ENCODE data around the gene VPS13D.
A peak's percentile ranks its signal among the peaks of the same experiment; 100 is the strongest.

VPS13D gene

DNA sequence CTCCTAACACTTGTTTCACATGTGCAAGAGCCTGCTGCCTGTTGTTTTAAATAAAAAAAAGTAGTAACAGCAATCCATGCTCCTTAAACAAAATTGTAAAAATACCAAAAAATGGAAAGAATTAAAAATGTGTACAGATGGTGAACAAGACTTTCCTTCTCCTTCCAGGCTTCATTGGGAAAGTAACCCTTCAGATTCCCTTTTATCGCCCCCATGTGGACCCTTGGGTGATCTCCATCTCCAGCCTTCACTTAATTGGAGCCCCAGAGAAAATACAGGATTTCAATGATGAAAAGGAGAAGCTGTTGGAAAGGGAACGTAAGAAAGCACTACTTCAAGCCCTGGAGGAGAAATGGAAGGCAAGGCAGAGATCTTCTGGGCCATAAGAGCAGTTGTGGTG is 14.2 kb downstream of the VPS13D start:
- no peak for DNase-seq

DNA sequence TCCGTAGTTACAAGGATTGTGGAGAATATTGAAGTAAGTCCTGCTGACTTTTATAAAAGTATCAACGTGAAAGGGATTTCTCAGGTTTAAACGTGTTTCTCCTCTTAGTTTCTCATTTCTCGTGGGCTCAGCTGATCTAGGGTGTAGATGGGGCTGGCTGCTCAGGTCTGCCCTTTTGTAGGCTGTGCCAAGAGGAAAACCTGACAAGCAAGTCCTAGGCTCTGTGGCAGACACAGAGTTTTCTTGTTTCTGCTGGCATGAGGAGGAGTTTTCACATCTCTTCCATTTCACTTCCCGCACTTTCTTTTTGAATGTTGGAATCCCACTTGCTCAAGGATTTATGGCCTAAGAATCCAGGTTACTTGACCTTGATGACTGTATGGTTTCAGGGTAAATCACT is 14.8 kb downstream of the VPS13D start:
- no peak for DNase-seq

DNA sequence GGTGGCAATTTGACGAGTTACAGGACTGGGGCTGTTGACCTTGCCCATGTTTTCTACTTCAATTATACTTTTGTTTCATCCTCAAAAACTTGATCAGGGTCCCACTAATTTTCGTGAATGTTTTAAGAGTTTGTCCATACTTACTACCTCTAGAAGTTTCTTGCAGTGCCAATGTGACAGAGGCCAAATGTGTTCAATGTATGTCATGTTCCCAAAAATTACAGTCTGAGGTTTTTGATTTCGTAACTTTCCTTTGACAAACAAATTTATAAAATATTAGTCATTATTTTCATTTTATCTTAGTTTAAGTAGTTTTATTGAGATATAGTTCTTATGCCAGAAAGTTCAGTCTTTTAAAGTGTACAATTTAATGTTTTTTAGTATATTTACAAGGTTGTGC is 15.3 kb downstream of the VPS13D start:
- DNase-seq: no peak

DNA sequence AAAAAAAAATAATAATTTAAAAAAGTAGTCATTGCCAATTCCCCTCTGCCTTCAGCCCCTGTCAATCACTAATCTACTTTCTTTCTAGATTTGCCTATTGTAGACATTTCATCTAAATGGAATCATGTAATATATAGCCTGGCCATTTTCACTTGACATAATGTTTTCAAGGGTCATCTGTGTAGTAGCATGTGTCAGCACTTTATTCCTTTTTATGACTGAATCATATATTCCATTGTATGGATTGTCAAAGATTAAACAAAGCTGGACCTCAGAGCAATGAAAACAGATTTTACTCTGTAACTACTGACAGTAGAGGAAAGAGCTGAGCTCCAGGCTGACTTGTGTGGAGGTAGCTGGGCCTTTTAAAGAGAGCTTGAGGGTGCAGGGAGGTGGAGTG is 15.9 kb downstream of the VPS13D start:
- DNase-seq: no peak

DNA sequence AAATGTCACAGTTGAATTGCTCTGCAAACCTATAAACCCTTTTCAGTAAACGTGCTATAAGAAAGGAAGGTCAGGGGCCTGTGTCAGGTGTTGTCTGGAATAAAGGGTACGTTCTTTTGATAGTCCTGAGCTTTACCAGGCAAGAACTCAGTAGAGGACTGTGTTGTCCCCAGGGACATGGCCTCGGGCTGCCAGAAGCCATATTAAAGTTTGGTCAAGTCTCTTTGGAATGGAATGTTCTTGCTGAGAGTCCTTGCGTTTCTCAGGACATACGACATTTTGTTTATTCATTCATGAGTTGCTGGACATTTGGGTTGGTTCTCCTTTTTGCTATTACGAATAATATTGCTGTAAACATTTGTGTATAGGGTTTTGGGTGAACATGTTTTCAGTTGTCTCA is 16.8 kb downstream of the VPS13D start:
- DNase-seq: no peak

DNA sequence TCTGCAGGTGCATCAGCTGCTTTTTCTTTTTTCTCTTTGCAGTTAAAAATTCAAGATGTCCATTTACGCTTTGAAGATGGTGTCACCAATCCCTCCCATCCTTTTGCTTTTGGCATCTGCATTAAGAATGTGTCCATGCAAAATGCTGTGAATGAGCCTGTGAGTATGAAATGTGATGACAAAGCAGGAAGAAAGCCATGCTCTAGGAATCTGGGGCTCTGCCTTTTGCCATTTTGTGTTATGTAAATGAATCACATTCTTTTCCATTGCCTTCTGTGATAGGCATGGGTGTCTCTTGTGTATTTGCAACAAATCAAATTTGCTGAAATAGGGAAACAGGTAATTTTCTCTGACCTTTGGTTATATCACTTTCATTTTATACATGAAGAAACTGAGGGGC is 19.4 kb downstream of the VPS13D start:
- no peak for DNase-seq

DNA sequence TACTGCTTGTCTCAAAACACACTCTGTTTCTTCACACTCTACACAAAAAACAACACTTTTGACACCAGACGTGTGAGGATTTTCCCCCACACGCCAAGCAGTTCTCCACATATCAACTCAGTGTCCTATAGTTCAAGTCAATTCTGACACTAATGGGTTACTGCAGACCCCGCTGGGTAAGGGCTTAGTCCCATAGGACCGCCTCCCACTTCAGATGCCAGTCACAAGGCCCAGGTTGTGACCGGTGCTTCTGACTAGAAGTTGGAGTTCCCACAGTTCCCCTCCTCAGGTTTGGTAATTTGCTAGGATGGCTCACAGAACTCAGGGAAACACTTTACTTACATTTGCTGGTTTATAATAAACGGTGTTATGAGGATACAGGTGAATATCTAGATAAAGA is 19.9 kb downstream of the VPS13D start:
- DNase-seq: no peak

DNA sequence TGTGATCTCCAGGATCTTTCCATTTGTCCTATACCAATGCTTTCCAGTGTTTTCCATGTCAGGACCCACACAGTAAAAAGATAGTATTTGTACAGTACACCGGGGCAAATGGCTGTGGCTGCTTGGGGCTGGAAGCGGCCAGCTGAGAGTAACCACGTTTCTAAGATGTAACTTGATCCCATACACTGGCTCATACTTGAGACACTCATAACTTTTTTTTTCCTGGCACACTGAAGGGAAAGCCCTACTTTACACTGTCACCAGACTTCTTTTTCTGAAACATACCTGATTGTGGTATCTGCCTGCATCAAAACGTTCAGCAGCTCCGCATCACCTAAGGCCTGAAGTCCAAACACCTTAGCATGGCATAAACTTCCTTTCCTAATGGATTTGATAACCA is 21.6 kb downstream of the VPS13D start:
- no peak for DNase-seq

DNA sequence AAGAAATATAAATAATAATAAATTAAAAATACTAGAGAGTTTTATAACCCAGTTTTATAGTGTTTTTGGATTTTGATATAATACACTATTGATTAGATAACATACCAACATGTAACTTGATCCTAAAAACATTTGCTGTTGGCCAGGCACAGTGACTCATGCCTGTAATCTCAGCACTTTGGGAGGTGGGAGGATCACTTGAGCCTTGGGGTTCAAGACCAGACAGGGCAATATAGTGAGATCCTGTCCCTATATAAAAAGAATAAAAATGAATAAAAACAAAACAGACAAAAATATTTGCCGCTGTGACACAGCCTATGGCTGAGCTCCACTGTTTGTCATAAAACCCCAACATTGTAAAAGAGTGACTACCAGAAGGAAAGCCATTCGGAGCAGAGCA is 26.1 kb downstream of the VPS13D start:
- no peak for DNase-seq

DNA sequence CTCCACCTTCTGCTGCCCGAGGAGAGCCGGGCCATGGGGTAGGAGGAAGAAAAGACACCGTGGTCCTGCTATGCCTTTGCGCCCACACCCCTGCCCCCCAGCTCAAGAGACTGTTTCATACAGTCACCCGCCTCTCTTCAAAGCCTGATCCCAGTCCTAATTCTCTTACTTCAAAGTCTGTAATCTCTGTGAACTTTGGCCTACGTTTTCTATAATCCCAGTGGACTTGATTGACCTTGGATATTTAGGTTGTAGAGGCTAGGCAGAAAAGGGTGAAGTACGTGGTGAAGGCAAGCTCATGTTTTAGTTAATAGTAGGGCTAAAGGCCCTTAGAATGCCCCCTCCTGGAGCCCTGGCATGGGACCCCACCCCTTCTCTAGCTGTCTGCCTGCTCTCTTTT is 28.4 kb downstream of the VPS13D start:
- DNase-seq: no peak

DNA sequence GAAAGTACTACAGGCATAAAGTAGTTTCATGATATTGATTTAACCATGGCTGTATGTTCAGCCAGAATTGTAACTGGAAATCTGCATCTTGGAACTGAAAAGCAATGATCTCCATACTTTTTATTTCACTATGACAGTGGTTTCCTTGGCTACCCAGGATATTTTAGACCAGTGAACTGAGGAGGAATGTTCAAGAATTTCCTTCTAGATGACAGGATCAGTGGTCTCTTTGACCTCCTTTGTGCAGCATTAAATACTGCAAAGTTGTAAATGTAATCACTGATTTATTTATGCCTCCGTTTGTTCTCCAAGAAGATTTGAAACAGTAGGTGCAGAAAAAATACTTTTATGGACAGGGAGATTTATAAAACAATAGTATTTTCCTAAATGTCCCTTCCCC is 39.5 kb downstream of the VPS13D start:
- no peak for DNase-seq

DNA sequence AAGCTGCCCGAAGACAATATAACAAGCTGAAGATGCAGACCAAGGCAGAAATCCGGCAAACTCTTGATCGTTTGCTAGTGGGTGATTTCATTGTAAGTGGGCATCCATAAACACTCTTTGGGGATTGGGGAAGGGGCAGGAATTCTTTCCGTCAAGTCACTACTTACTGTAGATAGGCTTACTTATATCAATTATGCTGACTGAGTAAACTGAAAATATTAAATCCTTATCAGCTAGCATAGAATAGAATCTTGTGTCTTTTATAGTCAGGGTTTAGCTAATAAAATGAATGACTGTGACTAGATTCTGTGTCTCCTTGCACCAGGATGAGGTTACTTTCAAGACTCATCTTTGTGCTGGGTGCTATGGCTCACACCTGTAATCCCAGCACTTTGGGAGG is 41.2 kb downstream of the VPS13D start:
- DNase-seq: no peak

DNA sequence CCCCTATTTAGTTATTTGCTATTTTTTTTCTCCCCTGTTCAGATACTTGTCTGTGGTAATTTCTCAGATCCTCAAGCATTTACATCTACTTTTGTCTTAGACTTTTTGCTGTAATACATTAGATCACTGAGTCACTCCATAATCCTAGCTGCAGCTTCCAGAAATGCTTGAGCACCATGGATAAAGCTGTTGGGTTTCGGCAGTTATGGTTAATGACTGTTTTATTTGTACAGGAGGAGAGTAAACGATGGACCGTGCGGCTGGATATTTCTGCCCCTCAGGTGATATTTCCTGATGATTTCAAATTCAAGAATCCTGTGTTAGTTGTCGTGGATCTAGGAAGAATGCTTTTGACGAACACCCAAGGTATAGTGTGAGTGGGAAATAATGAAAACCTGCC is 42.9 kb downstream of the VPS13D start:
- DNase-seq: no peak

DNA sequence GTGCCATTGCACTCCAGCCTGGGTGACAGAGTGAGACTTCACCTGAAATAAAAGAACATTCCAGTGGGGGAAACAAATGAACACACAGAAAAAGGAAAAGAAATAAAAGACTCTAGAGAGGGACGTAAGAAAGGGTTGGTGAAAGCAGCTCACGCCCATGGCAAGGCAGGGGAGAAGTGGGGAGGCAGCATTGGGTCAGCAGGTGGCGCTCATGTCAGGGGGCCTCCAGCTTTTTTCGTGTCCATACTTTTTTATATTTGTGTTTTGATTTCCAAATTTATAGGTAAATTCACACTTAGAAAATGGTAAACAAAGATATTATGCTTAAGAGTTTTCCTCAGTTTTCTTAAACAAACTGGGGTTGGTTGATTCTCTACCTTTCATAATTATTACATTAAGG is 45.5 kb downstream of the VPS13D start:
- DNase-seq: peak; percentile 24 to 35

DNA sequence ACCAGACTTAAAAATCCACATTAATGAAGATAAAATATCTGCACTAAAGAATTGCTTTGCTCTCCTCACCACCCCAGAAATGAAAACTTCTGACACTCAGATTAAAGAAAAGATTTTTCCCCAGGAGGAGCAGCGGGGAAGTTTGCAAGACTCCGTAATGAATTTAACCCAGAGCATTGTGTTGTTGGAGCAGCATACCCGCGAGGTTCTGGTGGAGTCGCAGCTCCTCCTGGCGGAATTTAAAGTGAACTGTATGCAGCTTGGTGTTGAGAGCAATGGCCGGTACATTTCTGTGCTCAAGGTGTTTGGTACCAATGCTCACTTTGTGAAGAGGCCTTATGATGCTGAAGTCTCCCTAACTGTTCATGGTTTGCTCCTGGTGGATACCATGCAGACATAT is 46.4 kb downstream of the VPS13D start:
- no peak for DNase-seq

DNA sequence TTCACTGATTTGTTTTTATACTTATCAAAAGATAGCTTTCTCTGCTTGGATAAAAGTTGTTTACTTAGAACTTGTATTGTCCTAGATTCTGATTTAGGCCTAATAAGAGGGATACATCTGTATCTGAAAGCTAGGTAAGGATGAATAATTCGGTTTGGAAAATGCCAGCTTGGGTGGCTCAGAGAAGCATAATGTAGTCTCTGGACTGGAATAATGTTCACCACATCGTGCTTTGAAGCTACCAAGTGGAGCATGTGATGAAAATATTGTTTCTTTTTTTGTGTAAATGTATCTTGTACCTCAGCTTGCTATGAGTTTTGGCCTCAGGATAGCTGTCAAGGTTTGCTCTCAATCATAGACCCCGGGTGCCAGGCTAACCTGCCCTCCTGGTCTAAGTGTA is 49.2 kb downstream of the VPS13D start:
- DNase-seq: no peak

DNA sequence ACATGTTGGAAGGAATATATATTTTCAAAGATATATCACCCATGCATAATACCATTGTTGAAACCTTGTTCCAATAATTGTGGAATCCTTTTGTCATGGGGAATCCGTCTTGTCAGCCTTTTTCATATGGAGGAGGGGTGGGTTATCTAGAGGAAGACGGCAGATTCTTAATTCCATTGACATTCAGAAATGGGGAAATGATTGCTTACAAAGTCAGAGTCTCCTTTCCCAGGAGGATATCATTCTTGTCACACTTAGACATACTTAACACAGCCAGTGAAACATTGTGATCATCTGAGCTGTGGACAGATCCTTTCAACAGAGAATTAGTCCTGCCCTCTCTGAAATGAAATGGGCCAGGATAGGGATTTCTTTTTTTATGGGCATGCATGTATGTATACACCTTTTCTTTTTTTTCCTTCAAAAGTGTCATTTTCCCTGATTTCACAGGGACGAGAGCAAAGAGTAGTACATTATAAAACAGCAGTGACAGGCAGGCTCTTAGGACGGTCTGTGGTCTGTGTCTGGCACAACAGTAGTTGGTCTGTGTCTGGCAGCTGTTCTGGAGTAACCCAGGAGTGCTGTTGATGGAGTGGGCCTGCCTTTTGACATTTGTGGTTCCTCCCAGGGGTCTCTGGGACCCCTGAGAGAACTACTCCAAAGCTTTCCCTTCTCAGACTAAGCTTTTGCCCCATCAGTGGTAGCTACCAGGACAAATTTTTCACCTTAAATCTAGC is 50.1 kb downstream of the VPS13D start:
- no peak for DNase-seq

DNA sequence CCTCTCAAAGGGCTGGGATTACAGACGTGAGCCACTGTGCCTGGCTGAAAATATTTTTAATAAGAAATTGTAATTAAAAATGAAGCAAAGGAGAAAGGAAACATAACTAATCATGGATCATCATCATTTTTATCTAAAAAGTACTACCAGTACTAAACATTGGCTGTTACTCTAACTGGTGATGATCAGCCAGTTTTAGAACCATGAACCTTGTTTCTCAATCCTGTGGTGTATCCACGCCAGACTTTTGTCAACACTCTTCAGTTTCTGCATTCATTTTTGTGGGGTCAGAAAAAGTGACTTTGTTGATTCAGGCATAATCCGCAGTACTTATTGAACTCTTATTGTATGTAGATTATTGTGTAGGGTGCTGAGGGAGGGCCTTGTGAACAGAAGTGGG is 52.3 kb downstream of the VPS13D start:
- DNase-seq: no peak

DNA sequence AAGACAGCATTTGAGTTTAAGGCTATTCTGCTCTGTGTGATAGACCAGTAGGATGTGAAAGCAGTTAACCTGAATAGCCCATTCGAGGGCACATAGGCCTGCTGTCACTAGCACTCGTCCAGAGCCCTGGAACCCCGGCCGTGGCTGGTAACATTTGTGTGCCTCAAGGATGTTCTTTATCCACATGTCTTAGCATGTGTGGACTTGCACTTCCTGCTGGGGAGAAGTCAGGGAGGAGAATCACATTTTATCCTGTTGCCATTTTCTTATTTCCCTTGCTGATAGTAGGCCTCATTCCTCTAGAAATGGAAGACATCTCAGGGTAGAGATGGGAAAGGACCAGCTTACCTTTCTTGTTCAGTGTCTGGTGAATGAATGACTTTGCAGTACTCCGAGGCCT is 54.7 kb downstream of the VPS13D start:
- DNase-seq: no peak

DNA sequence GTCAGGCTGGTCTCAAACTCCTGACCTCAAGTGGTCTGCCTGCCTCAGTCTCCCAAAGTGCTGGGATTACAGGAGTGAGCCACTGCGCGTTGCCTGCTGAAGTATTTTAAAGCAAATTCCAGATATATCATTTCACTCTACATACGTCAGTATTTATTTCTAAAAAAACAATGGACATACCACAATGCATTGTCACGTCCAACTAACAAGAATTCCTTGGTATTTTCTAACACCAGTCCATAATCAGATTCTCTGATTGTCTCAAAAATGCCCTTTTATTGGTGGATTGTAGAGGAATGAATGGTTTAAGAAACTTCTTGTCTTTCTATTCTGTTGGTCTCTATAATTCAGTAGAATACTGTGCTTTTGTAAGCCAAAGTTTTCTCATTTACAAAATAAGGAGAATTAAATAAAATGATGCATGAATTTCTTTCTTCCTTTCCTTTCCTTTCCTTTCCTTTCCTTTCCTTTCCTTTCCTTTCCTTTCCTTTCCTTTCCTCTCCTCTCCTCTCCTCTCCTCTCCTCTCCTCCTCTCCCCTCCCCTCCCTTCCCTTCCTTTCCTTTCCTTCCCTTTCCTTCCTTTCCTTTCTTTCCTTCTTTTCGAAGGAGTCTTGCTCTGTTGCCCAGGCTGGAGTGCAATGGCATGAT is 55.8 kb downstream of the VPS13D start:
- no peak for DNase-seq

DNA sequence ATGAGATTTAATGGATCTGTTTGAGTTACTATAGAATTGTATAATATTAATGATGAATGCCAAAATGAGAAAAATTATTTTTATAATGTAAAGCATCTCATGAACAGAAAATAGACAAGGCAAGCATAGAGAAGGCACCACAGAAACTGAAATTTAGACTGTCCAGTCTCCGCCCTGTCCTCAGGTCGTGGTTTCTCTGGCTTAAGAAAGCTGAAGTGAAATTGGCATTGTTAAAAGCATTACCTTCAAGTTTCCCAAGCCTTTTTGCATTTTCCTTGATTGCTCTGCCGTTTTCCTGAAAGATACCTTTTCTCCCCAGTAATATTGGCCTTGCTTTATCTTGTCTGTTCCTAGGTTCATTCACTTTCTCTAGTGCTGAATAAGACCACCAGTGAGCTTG is 58.0 kb downstream of the VPS13D start:
- DNase-seq: no peak

DNA sequence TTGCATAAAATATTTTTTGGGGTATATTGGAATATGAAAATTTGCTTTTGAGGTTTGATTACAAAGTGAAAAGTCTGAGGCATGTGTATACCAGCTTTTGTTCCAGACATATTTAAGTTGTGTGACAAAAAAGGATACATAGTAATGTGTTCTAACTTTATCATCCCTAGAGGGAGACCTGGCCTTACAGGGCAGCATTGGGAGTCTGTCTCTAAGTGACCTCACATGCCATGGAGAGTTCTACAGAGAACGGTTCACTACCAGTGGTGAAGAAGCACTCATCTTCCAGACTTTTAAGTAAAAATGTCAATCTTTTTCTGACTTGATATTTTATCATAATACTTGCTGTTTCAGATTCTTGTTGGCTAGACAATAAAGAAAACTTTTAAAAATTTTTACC is 61.0 kb downstream of the VPS13D start:
- DNase-seq: no peak

DNA sequence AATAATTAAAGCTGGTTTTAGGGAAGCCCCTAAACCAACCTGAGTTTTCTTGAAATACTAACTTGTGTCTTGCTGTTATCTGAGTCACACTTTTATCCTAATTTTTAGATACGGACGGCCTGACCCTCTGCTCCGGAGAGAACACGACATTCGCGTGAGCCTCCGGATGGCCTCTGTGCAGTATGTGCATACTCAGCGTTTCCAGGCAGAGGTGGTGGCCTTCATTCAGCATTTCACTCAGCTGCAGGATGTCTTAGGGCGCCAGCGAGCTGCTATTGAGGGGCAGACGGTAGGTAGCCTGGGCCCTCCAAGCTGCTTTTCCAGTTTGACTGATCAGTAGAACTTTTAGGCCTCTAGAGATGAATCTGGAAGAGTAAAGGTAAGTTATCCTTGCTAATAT is 63.6 kb downstream of the VPS13D start:
- no peak for DNase-seq

DNA sequence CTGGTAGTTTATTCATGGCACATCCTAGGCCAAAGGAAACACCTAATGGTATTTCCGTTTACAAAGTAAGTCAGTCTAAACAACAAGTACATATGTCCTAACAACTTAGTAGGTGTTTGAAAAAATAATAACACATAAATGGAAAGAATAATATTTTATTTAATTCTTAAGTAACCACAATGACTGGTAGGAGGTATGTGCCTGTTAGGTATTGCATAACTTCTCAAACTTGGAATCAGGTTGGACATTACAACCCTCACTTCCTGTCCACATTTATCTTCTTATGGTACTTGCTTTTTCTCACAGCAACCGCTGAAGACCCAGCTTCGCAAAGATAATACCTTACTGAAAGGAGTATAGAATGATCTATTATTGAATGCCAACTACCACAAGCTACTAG is 64.2 kb downstream of the VPS13D start:
- no peak for DNase-seq

DNA sequence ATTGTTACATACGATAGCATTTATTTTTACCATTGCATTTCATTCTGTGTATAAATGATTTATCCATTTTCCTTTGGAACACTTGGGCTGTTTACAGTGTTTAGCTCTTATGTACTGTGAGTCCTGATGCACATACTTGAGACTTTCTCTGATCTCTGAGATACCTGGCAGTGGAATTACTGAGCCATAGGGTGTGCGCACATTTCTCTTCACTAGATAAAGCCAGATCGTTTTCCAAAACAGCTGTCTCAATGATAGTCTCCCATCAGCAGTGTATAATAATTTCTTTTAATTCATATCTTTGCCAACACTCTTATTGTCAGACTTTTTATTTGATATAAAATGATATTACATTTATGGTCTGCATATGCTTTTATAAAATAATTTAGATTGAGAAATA is 66.2 kb downstream of the VPS13D start:
- DNase-seq: no peak

Measured in activated CD4-positive, alpha-beta T cell treated with anti-CD3 and anti-CD28 coated beads, Interleukin-2, amount 50 U/mL, for 4 hours (primary cell).